Cardiac septum (tissue), 1 donor: Measurements from ENCODE around the gene STX4. TPM values are rescaled to one million over a fixed set of nuclear protein-coding genes. Genes with fewer than 3 reads are reported as not detected.

Source experiments
- DNase-seq: peaks from one replicate; pipeline ENCODE4 v3.0.0-alpha.2; 2020; ENCODE audit warnings: low spot score
- intact Hi-C: fragments of 100-400 bp; cut with DNase I; formaldehyde crosslinking; loops from one replicate; pipeline ENCODE4 v1.14.0; 2022
- total RNA-seq: library from RNA; stranded (reverse); fragmentation: NEBNext Ultra II Directional; extraction: Animal tissue kit (Norgen Biotek cat#: 25700); gene quantifications from one replicate; pipeline ENCODE4 v1.2.1, GENCODE V29; 2021
- donor health status: DM: no; HTN: no; CAD: no.

STX4 gene
- total RNA-seq, 1 donor from 2014 or later: 41.1 TPM

DNA sequence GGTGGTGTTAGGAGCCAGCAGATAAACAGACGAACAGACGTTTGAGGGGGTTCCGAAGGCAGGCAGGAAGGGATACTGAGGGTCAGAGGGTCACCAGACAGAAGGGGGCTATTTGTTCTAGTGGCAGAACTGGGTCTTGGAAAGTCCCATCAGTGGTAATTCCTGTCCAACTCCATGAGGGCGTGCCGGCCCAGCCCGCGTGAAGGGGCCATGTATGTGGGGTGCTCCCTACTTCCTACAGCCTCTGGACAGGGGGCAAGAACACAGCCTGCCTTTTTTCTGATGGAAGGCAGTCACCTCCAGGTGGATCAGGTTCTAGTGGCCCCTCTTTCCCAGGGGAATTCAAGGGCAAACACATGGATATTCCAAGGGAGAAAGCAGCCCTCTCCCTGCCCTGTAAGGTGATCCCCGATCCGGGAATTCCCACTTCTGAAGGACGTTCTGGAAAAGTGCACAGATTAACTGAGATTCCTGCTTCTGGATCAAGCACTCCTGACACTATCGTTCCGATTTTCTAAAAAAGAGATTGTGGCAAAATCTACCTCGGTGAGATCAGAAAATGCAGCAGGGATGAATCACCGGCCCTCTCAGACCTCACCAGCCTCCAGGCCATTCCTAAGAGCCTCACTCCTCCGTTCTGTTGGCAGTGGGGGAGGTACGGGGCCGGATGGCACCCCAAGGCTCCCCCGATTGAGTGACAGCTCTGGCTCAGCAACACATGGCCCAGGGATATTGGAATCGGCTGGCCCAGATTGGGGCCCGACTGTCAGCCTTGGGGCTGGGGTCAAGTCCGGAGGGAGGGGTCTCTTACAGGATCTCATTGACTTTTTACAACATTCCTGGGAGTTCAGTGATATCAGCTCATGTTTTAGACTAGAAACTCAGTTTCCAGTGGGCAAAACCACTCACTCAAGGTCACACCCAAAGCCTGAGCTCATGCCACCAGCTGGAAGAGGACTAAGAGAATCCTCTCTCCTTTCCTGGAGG, 35.3 kb upstream of the STX4 start:
- intact Hi-C loops: no loop called here
- DNase-seq: no peak

DNA sequence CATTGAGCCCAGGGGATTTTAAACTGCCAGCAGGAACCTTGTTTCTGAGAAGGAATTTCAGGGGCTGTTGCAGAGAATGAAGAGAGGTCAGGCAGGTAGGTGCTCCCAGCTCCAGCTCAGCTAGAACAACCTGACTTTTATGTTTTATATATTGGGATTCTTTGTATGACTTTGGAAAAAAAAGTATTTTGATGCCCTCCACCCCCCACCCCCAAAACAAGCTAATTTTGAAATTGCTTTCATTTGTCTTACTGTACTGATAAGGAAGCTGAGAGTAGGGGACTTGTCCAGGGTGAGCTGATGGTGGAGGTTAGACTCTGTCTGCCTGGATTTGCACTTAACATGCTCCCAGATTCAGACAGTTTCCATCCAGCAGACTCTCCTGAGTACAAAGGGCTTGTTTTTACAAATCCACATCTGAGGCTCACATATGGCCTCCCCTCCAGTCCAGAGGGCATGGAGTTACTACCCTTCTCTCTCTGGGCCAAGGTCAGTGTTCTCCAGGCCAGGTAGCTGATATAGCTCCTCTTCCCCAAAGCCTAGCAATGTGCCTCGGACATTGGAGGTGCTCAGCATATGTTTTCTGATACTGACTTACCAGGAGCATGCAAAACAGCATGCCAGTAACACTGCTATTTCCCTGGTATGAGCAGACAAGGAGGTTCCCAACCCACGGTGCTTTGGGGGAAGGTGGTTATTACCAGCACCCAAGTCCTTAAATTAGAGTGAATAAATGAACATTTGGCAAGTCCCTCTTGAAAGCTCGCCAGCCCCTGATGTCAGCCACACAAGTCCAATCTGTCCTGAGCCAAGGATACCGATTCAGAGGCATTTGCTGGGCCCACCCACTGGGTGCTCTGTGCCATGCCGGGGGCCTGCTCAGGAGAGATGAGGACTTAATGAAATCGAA, 34.3 kb upstream of the STX4 start:
- no peak for DNase-seq
- intact Hi-C loops: no loop called here

DNA sequence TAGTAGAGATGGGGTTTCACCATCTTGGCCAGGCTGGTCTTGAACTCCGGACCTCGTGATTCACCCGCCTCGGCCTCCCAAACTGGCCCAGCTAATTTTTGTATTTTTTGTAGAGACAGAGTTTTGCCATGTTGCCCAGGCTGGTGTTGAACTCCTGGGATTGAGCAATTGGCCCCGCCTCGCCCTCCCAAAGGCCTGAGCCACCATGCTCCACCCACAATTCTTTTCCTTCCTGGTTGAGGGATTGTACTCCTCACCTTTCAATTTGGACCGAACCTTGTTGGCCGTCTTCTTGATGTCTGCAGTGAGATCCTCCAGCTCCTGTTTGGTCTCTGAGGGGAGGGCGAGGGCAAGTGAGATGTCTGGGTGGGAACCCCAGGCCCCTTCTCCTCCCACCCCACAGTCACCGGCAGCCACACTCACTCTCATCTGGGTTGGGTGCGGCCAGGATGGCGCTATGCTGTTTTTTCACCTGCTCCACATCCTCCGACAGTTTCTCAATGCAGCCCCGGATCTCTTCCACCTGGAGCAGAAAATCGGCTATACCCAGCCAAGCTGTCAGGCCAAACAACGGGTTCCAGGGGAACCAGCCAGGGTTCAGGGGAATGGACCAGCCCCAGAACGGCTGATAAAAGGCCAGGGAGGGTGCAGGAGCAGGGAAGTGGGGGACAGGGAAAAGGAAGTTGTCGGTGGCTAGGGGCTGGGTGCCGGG, 32.5 kb upstream of the STX4 start:
- DNase-seq: no peak
- intact Hi-C loops: no loop called here

DNA sequence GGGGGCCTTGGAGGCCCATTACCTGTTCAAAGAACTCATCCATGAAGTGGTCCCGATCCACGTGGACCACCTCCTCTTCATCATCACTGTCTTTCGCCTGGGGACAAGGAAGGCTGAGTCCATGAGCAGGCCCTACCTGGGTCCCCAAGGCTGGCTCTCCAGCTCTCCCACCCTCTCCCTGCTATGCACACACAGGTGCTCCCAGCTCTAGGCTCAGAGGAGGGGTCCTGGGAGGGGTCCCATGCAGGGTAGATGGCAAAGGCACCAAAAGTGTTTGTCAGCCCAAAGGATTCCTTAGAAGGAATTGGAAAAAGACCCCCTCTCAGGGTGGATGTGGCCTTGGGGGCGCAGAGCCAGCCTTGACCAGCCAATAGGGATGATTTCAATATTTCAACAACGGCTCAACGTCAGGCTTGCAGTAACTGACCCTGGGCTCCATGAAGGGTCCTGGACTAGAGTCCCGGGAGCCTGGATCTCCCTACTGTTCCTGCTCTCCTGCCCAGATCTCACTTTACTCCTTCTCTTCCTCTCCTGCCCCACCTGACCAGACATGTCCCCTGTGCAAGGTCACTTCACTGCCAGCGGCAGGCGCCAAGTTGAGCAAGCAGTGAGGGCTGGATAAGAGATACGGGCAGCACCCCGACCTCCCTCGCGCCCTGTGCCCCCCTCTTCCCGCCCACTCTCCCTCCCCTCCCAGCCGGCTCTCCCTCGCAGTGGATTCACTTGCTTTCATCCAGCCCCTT, 31.7 kb upstream of the STX4 start:
- DNase-seq: no peak
- intact Hi-C loops: no loop called here

DNA sequence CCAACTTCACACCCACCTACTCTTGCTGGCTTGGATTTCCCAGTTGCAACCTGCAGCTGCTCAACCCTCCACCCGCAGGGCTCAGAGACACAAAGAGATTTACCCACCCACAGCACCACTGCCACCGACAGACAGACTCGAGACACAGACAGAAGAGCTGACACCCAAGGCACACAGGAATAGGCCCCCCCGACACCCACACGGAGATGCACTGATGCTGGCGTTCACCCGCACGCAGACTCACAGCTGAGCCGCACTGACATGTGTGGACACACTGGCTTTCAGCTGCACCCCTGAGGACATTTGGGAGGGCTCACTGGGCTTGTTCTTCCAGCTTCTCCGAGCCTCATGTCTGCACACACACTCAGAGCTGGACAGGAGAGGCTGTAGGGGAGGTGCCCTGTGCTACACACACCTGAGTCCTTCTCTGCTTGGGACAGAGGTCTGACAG, 31.1 kb upstream of the STX4 start:
- no peak for DNase-seq
- intact Hi-C loops: no loop called here

DNA sequence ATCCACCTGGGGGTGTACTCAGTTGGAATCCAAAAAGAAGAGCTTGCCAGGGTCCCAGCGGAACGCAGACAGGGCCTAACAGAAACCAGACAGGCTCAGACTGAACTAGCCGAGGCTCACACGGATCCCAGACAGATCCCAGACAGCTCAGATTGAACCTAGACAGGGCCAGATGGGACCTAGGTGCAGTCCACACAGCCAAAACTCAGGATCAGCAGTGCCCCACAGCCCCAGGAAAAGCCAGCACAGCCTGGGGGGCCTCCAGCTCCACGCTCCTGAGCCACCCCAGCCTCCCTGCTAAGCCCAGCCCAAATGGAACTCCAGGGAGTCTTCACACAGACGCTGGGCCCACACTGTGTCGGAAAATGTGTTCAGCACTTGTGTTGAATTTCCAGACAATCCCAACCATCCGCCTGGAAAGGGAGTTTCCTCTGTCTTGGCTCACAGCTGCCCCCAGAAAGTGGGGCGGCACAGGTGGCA, 30.5 kb upstream of the STX4 start:
- intact Hi-C loops: no loop called here
- no peak for DNase-seq

DNA sequence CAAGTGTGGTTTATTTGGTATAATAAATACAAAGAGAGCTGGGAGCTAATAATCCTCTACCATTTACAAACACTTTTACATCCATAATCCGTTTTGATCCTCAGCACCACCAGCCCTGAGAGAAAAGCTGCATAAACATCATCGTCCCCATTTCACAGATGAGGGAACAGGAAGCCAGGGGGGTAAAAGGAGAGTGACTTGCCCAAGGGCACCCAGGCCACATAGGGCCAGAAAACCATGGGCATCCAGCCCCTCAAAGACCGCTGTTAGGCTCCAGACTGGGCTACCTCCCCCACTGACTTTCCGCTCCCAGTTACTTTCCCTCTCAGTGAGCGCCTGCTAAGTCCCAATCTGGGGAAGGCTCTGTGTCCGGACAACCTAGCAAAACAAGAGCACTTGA, 29.6 kb upstream of the STX4 start:
- intact Hi-C loops: no loop called here
- DNase-seq: no peak

DNA sequence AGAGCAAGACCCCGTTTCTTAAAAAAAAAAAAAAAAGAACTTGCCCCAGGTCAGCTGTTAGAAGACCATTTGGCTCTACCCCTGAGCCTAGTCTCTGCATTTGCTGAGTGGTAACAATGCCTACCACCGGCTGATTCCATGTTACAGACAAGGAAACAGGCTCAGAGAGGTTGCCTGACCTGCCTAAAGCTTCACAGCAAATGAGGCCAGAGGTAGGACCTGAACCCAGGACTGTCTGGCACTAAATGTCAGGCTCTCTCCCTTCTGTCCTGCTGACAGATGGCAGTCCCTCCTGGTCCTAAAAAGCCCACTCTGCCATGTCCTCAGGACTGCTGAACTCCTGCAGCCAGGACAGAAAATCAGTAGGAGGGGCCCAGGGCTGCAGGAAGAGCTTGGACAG, 28.7 kb upstream of the STX4 start:
- intact Hi-C loops: no loop called here
- no peak for DNase-seq

DNA sequence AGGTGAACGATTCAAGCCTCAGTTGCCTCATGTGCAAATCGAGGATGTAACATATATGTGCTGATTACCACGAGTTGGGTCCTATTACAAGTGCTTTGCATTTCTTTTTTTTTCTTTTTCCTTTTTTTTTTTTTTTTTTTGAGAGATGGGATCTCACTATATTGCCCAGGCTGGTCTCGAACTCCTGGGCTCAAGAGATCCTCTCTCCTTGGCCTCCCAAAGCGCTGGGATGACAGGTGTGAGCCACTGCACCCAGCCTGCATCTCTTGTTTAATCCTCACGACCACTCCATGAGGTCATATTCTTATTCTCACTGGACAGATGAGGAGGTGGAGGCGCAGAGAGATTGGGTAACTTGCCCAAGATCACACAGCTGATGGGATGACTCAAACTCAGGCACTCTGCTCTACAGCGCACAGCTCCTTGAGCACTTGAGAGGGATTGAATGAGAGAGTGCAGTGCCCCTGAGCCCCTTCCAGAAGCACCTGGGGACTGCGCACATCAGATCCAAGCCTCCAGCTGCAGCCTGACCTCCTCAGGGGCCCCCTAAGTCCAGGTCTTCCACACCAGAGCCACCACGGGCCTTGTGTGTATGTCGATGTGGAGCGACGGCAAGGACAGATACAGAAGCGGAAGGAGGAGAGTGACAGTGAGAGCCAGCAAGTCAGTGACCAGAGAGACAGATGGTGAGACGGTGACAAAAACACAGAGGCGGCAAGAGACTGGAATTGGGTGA, 27.8 kb upstream of the STX4 start:
- no peak for DNase-seq
- intact Hi-C loops: no loop called here

DNA sequence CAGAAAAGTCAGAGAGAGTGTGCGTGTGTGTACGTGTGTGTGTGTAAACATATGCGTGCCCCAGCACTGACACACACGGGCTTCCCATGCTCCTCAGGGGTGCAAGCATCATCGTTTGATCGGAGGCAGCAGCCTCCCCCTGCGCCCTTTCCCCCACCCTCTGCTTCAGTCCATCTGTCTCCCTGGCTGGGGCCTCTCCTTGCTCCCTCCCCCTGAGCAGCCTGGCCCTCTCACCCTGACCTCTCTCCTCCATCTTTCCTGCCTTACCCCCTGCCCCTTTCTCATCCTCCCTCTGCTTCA, 27.3 kb upstream of the STX4 start:
- intact Hi-C loops: no loop called here
- no peak for DNase-seq

DNA sequence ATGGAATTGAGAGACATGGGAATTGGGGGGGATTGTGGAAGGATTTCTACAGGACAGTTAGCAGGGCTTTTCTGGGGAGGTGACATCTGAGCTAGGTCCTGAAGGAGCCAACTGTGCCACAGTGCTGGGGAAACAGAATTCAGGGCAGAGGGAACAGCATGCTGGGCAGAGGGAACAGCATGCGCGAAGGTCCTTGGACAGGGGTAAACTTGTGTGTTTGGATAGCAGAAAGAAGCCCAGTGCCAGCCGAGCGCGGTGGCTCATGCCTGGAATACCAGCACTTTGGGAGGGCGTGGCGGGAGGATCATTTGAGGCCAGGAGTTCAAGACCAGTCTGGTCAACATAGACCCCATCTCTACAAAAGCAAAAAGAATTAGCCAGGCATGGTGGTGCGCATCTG, 26.8 kb upstream of the STX4 start:
- intact Hi-C loops: no loop called here
- no peak for DNase-seq

DNA sequence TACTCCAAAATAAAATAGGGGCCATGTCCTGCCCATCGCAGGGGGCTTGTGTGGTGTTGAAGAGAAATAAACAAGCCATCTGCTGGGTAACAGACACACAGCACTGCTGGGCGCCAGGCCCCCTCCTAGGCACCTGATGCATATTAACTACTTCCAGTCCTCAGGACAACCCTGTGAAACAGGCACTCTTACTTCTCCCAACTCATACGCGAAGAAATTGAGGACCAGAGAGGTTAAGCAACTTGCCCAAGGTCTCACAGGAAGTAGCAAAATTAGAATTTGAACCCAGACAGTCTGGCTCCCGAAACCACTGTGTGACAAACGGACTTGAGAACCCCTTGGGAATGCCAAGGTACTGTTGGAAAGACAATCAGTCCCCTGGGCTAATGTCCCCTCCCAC, 25.7 kb upstream of the STX4 start:
- DNase-seq: no peak
- intact Hi-C loops: no loop called here

DNA sequence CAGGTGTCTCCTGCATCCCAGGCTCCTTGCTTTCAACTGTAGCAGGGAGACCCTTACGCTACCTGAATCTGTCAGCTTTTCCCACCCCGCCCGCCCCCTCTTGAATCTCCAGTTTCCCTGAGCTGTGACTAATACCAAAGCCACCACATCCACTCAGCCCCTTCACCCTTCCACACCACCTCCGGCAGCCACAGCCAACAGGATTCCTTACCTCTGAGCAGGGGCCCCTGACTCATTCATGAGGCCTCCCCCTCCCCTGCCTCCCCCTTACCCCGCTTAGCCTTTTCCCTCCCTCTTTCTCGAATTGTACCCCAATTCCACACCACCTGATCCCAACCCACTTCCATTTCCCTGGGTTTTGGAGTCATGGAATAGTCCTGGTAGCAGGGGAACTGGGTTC, 25.2 kb upstream of the STX4 start:
- intact Hi-C loops: no loop called here
- no peak for DNase-seq

DNA sequence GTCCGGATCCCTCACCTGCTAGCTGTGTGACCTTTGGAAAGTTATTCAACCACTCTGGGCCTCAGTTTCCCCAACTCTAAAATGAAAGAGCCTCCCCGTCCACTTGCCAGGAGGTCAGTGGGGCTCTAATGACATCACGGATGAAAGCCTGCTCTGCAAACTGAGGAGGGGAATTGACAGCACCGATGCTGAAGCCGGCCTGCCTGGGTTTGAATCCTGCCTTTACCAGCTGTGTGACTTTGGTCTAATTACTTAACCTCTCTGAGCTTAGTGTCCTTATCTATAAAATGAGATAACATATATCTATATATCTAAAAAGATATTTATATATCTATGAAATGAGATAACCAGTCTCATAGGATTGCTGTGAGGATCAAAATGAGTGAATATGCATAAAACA, 24.8 kb upstream of the STX4 start:
- intact Hi-C loops: no loop called here
- DNase-seq: no peak

DNA sequence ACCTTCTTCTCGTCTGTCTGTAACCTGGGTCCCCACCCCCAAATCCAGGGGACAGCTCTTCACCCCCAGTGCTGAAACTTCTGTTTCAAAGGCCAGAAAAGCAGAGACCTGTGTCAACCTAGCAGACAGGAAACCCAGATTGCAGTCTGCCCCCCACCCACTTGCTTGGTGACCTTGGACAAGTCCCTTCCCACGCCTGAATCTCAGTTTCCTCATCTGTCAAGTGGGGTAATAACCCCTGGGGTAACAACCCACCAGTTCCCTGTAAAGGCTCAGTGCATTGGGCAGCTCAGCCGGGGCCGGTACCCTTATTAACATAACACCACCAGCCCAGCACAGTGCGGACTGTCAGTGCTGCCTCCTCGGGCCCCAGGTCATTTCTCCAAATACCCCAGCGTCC, 24.2 kb upstream of the STX4 start:
- DNase-seq: no peak

DNA sequence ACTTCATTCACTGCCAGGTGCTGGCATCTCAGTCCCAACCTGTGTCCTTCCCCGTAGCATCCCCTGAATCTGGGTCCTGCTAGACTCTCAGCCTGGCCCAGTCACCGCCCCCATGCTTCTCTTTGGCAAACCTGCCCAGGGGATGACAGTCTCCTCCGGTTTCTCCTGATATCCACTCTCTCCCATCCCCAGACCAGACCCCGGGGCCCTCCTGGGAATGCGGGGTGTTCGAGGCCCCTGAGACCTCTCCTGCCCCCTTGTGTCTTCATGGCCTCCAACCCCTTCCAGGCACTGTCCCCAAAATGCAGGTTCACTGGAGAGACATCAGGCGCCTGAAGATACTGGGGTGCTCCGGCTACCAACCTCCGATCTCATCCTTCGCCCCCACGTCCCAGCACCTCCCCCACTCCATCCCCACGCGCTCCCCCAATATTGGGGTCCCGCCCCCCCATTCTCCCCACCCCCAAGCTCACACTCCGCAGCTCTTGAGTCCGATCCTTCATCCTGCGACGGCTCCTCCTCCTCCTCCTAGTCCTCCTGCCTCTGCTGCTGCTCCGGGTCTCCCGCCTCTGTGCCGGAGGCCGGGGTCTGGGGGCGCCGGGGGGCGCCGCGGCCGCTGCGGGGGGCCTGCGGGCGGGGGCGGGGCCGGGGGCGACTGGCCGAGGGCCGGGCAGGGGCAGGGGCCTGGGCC, 23.3 kb upstream of the STX4 start:
- intact Hi-C loops: no loop called here
- DNase-seq: no peak

More for the DNA sequence above, 24.2 kb upstream of the STX4 start:
- intact Hi-C loops: no loop called here

DNA sequence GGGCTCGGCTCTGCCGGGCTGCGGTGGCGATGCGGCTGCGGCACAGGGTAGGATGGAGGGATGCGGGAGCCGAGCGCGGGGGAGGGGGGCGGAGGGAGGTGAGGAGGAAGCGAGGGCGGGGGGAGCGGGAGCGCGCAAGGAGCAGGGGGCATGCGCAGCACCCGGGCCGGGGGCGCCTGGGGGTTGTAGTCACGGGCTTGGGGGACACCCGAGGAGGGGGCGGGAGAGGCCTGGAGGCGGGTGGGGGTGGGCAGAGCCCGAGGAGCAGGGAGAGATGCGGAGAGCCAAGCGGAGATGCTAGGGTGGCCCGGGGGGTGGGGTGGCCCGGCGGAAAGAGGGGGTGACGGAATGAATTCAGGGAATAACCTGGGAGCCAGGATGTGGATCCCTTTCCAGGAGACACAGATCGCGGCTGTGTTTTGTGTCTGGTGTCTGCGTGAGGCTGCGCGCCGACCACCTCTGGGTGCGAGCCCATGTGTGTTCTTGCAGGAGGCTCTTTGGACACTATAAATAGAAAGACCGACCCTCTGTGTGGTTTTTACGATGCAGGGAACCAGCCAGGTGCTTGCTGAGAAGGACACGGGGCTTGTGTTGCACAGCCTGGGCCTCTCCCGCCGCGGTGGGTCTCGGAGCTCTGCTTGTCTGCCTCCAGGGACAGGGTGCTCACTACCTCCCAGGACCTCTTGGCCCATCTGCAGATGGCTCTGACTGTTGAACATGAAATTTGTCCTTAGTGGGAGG, 22.6 kb upstream of the STX4 start, which contains the start of gene STX1B:
Gene STX1B (minus strand): TSS at position 54 of the 741 bp plus-strand sequence. CDS start 242 bp downstream, outside the sequence.
- intact Hi-C loops: no loop called here
- no peak for DNase-seq
